Measurements from ENCODE around the gene CNTLN.
"Not testable (repeated sequence)": the region's sequence is repeated elsewhere in the genome, so short reads cannot be mapped to it uniquely, and the experiment has no call there.

Gene CNTLN

GRCh38 chr9:17322882-17323864 lies 188.3 kb downstream of the CNTLN start:
- no peak for DNase-seq

GRCh38 chr9:17328331-17328730 lies 193.5 kb downstream of the CNTLN start:
- DNase-seq = no peak

- DNase-seq = no peak
These were observed 195.3 kb downstream of the CNTLN start for GRCh38 chr9:17330097-17330496.

GRCh38 chr9:17332115-17332514 lies 197.3 kb downstream of the CNTLN start:
- no peak for DNase-seq

- no peak for DNase-seq
These were observed 204.3 kb downstream of the CNTLN start for GRCh38 chr9:17339156-17339555.

- DNase-seq = no peak
These were observed 207.9 kb downstream of the CNTLN start for GRCh38 chr9:17342696-17343095.

GRCh38 chr9:17349831-17350230 lies 215.0 kb downstream of the CNTLN start:
- DNase-seq = no peak

GRCh38 chr9:17354006-17354405 lies 219.2 kb downstream of the CNTLN start:
- DNase-seq = not testable (repeated sequence)

- no peak for DNase-seq
These were observed 226.5 kb downstream of the CNTLN start for GRCh38 chr9:17361378-17361777.

- DNase-seq = no peak
These were observed 232.2 kb downstream of the CNTLN start for GRCh38 chr9:17367035-17367434.

GRCh38 chr9:17380126-17380861 lies 245.5 kb downstream of the CNTLN start:
- no peak for DNase-seq

GRCh38 chr9:17387565-17387964 lies 252.7 kb downstream of the CNTLN start:
- DNase-seq = no peak

GRCh38 chr9:17389026-17389425 lies 254.2 kb downstream of the CNTLN start:
- DNase-seq = no peak

- no peak for DNase-seq
These were observed 260.2 kb downstream of the CNTLN start for GRCh38 chr9:17394881-17395510.

GRCh38 chr9:17397166-17397728 lies 262.4 kb downstream of the CNTLN start:
- not testable (repeated sequence) for DNase-seq

GRCh38 chr9:17398350-17398749 lies 263.5 kb downstream of the CNTLN start:
- DNase-seq = no peak

- DNase-seq = no peak
These were observed 267.0 kb downstream of the CNTLN start for GRCh38 chr9:17401858-17402257.

- peak; percentile 4 for DNase-seq
These were observed 267.5 kb downstream of the CNTLN start for GRCh38 chr9:17402309-17402708.

GRCh38 chr9:17403539-17403938 lies 268.7 kb downstream of the CNTLN start:
- no peak for DNase-seq

- DNase-seq = no peak
These were observed 280.1 kb downstream of the CNTLN start for GRCh38 chr9:17414986-17415385.

- no peak for DNase-seq
These were observed 288.3 kb downstream of the CNTLN start for GRCh38 chr9:17422994-17423680.

- no peak for DNase-seq
These were observed 288.8 kb downstream of the CNTLN start for GRCh38 chr9:17423681-17424011.

GRCh38 chr9:17425384-17425783 lies 290.5 kb downstream of the CNTLN start:
- DNase-seq = no peak

Data from RPMI8226 (cell line).